COR-L47 (cell line): ENCODE data around the gene MUC4.
A peak's percentile ranks its signal among the peaks of the same experiment; 100 is the strongest.
"Not testable (repeated sequence)": the region's sequence is repeated elsewhere in the genome, so short reads cannot be mapped to it uniquely, and the experiment has no call there.

Source experiments
- DNase-seq: peaks from one replicate; lab custom pipeline; 2025; lab: John Stamatoyannopoulos, UW

The MUC4 gene

GRCh38 chr3:195788711-195789581, 22.8 kb downstream of the MUC4 start:
- no peak for DNase-seq

GRCh38 chr3:195785781-195786405, 25.8 kb downstream of the MUC4 start:
- not testable (repeated sequence) for DNase-seq

GRCh38 chr3:195784031-195784430, 27.7 kb downstream of the MUC4 start:
- not testable (repeated sequence) for DNase-seq

- not testable (repeated sequence) for DNase-seq
Measured at GRCh38 chr3:195781236-195781635, 30.5 kb downstream of the MUC4 start.

GRCh38 chr3:195777975-195778374, 33.8 kb downstream of the MUC4 start:
- DNase-seq = no peak

GRCh38 chr3:195774917-195775316, 36.8 kb downstream of the MUC4 start:
- peak; percentile 54 for DNase-seq

GRCh38 chr3:195773956-195774537, 37.7 kb downstream of the MUC4 start:
- DNase-seq = no peak

GRCh38 chr3:195771646-195772300, 40.0 kb downstream of the MUC4 start:
- DNase-seq = no peak

GRCh38 chr3:195770841-195771645, 40.7 kb downstream of the MUC4 start:
- not testable (repeated sequence) for DNase-seq

GRCh38 chr3:195770081-195770840, 41.5 kb downstream of the MUC4 start:
- no peak for DNase-seq

- DNase-seq = no peak
Measured at GRCh38 chr3:195769551-195769950, 42.2 kb downstream of the MUC4 start.

- no peak for DNase-seq
Measured at GRCh38 chr3:195768831-195769303, 42.9 kb downstream of the MUC4 start.

GRCh38 chr3:195768414-195768813, 43.3 kb downstream of the MUC4 start:
- no peak for DNase-seq

GRCh38 chr3:195767792-195768191, 43.9 kb downstream of the MUC4 start:
- no peak for DNase-seq

GRCh38 chr3:195766671-195767070, 45.1 kb downstream of the MUC4 start:
- no peak for DNase-seq

GRCh38 chr3:195764961-195765706, 46.6 kb downstream of the MUC4 start:
- no peak for DNase-seq

- DNase-seq = no peak
Measured at GRCh38 chr3:195763843-195764825, 47.6 kb downstream of the MUC4 start.

GRCh38 chr3:195763076-195763830, 48.5 kb downstream of the MUC4 start:
- DNase-seq = no peak
